KBM-7 (cell line): ENCODE results near the gene AGMO.

Experiments
- DNase-seq: peaks from one replicate; pipeline ENCODE4 v3.0.0-alpha.2; 2015
- in situ Hi-C: fragments of 300-500 bp; cut with MboI; formaldehyde crosslinking; loops from 2 replicates; pipeline ENCODE4 v1.14.3; 2020; ENCODE audit warnings: low sequenced_read_pairs, low pct_unique_long_range_greater_than_20kb, mixed read lengths

AGMO gene

DNA sequence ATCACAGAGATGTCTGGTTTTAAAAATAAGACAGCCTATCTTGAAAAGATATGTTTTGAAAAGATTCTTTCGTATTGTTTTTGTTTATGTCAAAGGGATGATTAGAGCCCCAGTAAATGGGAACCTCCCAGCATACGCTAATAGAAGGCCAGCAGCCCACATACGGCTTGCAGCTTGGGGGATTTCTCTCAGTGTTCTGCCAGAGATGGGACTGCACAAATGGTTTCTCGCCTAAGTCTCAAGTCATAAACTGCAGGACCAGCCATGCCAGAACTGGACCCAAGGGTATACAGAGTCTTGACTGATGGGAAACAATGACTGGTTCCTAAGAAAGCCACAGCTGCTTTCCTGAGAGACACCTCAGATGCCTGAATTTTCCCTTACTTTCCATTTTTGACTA lies 352.4 kb downstream of the AGMO start:
- in situ Hi-C loops: no loop called here

DNA sequence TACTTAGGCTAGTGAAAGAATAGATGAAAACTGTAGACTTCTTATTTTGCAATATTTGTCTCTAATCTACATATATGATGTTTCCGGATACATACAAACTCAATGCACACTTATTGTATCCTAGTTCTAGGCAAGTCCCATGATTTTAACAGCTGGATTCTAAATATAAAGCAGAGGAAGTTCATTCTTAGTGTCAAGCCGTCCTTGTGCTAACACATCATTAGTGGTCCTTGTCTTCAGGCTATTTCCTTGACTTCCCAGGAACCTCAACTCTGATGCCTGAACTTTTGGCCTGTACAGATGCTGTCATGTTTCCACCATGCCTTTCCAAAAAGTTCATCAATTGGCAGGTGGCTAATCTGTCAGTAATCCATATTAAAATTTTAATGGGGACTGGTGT lies 357.4 kb downstream of the AGMO start:
- DNase-seq: no peak
- in situ Hi-C loops: no loop called here

More for the DNA sequence above, 352.4 kb downstream of the AGMO start:
- no peak for DNase-seq

DNA sequence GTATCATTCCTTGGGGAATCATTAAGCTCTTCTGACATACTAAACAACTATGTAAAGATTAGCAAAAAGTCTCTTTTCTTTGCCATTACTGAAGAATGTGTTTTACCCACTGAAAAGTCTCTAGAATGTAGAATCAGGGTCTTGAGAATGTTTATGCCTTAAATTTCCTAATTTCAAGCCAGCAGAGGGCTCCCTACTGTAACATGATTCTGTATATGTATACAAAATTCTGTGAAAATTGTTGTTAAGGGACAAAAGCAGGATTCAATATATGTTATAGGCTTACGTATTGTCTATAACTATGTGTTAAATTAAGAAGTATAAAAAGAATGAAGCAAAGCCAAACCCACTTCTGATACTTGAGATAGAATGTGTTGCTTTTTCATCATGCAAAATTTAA lies 362.3 kb downstream of the AGMO start:
- in situ Hi-C loops: no loop called here
- peak; percentile 30 for DNase-seq

DNA sequence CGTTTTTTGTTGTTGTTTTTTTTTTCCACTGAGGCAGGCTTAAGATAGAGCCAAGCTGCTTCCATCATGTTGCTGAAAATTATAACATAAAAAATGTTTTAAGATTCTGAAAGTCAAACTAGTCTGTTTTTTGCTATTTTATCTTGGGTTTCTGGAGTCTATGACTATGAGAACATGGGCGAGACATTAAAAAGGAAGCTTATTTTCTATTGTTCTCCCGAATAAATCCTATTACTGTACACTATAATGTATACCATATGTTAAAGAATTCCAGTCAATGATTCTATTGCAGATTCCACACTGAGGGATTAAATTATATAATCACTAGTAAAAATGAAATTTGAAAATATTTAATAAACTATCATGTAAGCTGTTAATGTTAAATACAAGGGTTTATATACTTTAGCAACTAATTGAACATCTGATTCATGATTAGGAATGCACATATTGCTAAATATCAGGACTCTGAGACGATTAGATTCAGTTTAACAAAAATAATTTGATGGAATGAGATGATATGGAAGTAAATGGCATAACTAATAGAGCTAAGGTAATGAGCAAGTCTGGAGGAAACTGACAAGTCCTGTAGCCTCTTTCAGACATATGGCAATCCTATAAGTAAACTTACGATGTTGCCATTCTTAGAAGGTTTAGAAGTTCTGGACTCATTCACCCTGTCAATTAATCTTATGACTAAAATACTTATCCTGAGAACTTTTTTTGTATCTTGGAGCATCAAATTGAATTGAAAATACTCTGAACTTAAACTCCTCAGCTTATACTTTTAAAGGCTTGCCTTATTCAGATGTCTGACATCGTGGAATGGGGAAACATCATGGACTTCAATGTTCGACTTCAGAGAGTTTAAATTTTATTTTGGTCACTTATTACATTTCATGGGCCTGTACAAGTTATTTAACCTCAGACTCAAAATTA lies 364.5 kb downstream of the AGMO start:
- in situ Hi-C loops: no loop called here
- no peak for DNase-seq

DNA sequence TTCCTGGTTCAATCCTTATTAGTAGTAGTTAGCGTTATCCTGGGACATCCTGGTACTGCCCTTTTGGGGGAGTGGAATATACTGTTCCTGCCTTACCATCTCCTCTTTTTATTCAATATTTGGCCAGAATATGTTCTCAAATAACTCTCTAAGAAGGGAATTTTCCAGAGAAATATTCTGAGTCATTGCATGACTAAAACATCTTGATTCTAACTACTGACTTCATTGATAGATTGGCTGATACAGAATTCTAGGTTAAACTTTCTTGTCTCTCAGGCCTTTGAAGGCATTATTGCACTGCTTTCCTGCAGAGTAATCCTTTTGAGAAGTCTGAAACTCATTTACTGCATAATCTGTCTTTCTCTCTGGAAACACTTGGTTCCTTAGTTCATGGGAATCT lies 383.8 kb downstream of the AGMO start:
- in situ Hi-C loops: no loop called here
- no peak for DNase-seq

DNA sequence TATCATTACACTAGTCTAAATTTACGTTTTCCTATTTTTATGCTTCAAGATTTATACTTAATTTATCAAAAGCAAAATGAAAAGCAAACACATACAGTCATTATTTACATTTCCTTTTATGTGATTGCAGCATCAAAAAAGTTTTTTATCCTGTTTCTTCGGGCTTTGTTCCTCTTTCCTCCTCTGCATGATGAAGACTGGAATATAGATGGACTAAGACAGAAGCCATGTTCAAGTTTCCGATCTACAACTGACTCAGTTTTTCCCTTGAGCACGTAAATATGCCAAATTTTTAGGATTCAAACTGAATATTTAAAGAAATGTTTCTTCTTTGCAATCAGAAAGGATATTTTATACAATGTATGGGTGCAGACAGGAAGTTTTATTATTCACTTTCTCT lies 385.7 kb downstream of the AGMO start:
- no peak for DNase-seq
- in situ Hi-C loops: no loop called here

DNA sequence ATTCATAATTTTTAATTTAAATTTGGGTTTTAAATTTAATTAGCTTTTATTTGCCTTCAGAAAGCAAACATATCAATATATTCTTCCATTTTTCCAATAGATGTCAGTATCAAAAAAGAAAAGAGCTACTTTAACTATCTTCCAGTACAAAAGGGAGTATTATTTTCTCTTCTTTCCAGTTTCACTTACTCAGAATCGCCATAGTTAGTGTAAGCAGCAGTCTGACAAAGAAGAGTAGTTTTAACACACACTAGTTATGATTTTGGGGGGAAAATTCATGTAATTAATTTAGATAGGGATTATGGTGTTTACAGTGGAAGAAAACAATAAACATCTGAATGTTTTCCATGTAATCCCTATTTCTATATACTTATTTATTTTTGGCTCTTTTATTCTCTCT lies 386.7 kb downstream of the AGMO start:
- in situ Hi-C loops: no loop called here
- no peak for DNase-seq

DNA sequence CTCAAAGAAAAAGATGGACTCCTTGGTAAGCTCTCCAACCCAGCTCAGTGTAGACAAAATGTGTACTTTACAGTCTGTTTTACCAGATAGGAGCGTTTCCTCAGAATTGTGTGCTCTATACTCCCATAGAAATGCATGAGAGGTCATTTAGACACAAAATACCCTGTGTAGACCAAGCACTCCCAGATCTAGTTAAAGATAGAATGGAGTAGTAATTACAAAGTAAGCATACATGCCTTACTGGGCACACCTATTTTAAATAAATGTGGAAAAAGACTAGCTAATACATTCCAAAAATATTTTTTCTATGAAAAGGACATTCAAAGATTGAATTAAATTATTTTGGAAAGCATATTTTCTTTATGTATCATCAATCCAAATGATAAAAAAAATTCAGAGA lies 387.3 kb downstream of the AGMO start:
- DNase-seq: no peak
- in situ Hi-C loops: no loop called here

DNA sequence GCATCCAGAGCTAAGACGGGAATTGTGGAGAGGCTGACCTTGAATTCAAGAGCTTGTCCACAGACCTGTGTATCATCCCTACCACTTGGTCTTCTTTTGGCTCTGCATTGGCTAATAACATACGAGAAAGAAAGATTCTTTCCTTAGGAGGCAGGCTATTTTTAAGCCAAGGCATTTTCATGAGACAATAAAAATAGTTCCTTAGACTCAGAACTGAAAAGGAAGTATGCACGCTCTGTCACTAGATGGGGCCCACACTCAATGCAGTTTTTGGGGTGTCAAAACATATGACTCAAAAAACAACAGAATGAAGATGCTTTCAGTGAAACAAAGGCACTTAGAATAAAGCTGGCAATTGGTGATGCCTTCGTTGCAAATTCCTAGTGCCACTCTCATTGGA lies 393.3 kb downstream of the AGMO start:
- in situ Hi-C loops: no loop called here
- DNase-seq: peak; percentile 21

DNA sequence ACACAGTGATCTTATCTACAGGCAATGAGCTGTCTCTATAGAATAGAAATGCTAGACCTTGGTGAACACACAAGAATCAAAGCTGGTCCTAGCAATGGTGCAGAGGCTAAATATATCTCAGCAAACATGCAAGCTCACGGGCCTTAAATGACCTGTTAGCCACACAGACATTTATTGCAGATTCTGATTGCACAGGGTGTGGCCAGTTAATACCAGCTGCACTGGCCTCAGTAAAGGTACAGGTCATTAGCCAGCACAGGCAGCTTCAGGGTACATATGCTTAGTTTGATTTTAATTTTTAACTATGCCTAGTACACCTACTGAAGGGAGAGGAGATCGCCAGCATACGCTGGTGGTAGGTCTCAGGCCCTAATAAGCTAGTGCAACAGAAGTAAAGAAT lies 393.9 kb downstream of the AGMO start:
- in situ Hi-C loops: no loop called here
- no peak for DNase-seq

DNA sequence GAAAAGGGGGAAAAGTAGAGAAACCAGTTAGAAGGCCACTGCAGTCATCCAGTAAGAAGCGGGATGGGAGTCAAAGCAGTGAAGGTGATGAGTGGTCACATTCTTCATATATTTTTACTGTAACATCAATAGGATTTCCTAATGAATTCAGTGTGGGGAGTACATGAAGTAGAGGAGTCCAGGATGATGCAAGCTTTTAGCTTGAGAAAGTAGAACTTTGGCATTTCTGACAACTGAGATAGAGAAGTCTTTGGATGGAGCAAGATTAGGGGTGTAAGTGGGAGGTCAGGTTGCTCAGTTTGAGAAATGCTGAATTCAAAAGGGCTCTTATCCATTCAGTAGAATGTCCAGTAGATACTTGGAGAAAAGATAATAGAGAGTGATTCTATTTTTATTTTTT lies 395.2 kb downstream of the AGMO start:
- DNase-seq: no peak
- in situ Hi-C loops: no loop called here

DNA sequence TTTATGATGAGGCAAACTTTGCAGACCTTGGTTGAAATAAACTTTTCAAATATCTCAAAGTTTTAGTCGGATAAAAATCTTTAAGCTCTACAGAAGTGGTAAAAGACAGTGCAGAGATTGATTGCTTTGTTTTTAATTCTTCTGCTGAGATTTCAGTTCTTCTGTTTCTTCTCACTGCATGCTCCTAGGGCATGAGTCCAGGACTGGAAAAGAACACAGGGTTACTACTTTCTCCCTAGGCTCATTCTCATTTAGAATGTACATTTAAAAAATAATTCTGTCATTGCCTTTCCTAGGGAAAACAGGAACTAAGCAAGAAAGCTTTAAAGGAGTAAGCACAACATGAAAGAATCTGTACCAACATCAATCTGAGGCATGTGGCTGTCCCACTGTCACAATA lies 402.6 kb downstream of the AGMO start:
- in situ Hi-C loops: no loop called here
- no peak for DNase-seq

DNA sequence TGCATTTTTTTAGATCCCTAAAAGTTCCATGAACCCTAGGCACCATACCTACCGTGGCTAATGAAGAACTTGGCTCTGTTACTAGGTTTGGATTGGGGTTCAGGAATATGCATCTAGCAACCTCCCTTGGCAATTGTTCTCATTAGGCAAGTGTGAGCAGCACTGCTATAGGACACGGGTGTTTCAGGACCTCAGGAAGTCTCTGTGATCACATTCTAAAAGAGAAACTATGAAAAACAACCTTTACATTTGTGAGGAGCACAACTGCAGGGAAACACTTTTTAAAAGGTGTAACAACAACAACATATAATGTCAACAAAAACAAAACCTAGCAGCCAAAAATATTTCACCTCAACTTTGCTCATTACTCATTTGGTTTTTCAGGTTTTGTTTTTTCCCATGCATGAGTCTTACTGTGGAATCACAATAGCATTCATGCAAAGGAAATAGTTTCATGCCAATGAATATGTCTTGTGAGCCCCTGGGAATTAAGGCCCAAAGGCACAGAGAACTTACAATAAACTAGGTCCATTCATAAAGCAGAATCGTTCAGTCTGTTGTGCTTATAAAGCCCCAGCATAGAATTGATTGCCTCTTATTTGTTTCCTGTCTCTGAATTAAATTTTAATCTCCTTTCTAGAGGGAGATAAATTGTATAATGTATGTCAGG lies 403.5 kb downstream of the AGMO start:
- in situ Hi-C loops: no loop called here
- no peak for DNase-seq
